ENCODE measurements around the gene EXD2.
A peak's percentile ranks its signal among the peaks of the same experiment; 100 is the strongest.

Gene EXD2

GRCh38 chr14:69152181-69152901 is 39.0 kb upstream of the EXD2 start:
- H3K4me3 ChIP-seq (ENCODE audit: low read depth, low read length) = peak overlapping the region; percentile 84
- no peak for DNase-seq (ENCODE audit: low read depth, low spot score)
- ChIA-PET CTCF (interaction anchor here (0.6 to 4.2 kb wide), 8 partner anchors 8 to 210 kb away, joined by 3 to 34 read pairs (median 6); no protein-coding TSS in a partner anchor), POLR2A (interaction anchor here (0.8 to 1.0 kb wide), 2 partner anchors 19 to 39 kb away, joined by 3 to 4 read pairs; no protein-coding TSS in a partner anchor)
- TF ChIP-seq, protein P1, sequence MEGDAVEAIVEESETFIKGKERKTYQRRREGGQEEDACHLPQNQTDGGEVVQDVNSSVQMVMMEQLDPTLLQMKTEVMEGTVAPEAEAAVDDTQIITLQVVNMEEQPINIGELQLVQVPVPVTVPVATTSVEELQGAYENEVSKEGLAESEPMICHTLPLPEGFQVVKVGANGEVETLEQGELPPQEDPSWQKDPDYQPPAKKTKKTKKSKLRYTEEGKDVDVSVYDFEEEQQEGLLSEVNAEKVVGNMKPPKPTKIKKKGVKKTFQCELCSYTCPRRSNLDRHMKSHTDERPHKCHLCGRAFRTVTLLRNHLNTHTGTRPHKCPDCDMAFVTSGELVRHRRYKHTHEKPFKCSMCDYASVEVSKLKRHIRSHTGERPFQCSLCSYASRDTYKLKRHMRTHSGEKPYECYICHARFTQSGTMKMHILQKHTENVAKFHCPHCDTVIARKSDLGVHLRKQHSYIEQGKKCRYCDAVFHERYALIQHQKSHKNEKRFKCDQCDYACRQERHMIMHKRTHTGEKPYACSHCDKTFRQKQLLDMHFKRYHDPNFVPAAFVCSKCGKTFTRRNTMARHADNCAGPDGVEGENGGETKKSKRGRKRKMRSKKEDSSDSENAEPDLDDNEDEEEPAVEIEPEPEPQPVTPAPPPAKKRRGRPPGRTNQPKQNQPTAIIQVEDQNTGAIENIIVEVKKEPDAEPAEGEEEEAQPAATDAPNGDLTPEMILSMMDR (IDR thresholded peaks at IDR 0.05; ENCODE audit: insufficient read depth, low read length, missing control alignments) = no peak

DNA sequence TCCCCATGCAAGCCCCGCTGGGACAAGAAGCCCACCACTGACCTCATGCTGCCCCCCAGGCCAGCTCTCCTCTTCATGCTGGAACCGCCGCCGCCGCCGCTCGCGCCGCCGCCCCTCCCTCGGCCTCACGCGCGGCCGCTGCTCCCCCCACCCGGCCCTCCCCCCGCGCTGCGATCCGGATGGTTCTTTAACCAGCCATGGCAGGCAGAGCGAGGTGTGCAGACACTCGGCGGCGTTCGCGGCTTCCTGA is 38.5 kb upstream of the EXD2 start, which contains the start of gene DCAF5:
DCAF5 (minus strand) TSS at position 218 of the 250 bp plus-strand sequence; CDS start at position 77, 141 bp downstream.
- ChIA-PET CTCF (interaction anchor here (1.6 to 4.2 kb wide), 5 partner anchors 9 to 209 kb away, joined by 4 to 34 read pairs (median 7); no protein-coding TSS in a partner anchor), POLR2A (interaction anchor here (0.8 to 1.0 kb wide), 2 partner anchors 20 to 39 kb away, joined by 3 to 4 read pairs; no protein-coding TSS in a partner anchor)
- DNase-seq (ENCODE audit: low read depth, low spot score) = no peak
- TF ChIP-seq, protein P1 (IDR thresholded peaks at IDR 0.05; ENCODE audit: insufficient read depth, low read length, missing control alignments) = no peak
- peak within 1 kb of the TSS; percentile 84 for H3K4me3 ChIP-seq (ENCODE audit: low read depth, low read length)

- ChIA-PET CTCF (interaction anchor here (1.2 to 4.2 kb wide), 7 partner anchors 10 to 209 kb away, joined by 3 to 34 read pairs (median 6); no protein-coding TSS in a partner anchor), POLR2A (interaction anchor here (0.8 to 1.0 kb wide), 2 partner anchors 20 to 39 kb away, joined by 3 to 4 read pairs; no protein-coding TSS in a partner anchor)
- peak overlapping the region; percentile 84 for H3K4me3 ChIP-seq (ENCODE audit: low read depth, low read length)
Measured at GRCh38 chr14:69153152-69153872, 38.0 kb upstream of the EXD2 start.

DNA sequence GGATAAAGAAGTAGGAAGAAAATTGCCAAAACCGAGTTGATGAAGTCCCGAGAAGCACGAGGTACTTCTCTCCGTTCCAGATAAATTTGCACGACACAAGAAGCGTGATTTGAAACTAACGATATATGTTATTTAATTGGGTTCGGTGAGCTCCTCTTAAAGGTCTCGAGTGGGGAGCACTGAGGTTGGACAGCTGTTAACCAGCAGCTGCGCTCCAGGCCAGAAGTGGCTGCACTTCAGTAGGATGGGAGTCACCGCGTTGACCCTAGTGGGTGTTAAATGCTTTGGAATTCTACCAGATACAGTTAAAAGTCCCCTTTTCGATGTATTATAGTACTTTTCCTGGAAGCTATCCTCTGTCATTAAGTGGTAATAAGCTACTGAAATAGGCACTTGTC is 37.4 kb upstream of the EXD2 start:
- TF ChIP-seq, protein P1 (IDR thresholded peaks at IDR 0.05; ENCODE audit: insufficient read depth, low read length, missing control alignments) = no peak
- POLR2A ChIA-PET = no interaction called here
- CTCF ChIA-PET = interaction anchor here (1.2 to 2.0 kb wide), 3 partner anchors 11 to 208 kb away, joined by 3 to 7 read pairs (median 5); no protein-coding TSS in a partner anchor
- H3K4me3 ChIP-seq (ENCODE audit: low read depth, low read length) = peak overlapping the region; percentile 84
- DNase-seq (ENCODE audit: low read depth, low spot score) = no peak

More at GRCh38 chr14:69153152-69153872, 38.0 kb upstream of the EXD2 start:
- TF ChIP-seq, protein P1 (IDR thresholded peaks at IDR 0.05; ENCODE audit: insufficient read depth, low read length, missing control alignments) = no peak
- DNase-seq (ENCODE audit: low read depth, low spot score) = peak; percentile 47

- CTCF ChIA-PET = no interaction called here
- no peak for DNase-seq (ENCODE audit: low read depth, low spot score)
Measured at GRCh38 chr14:69154779-69155178, 36.5 kb upstream of the EXD2 start.

More at GRCh38 chr14:69154779-69155178, 36.5 kb upstream of the EXD2 start:
- TF ChIP-seq, protein P1 (IDR thresholded peaks at IDR 0.05; ENCODE audit: insufficient read depth, low read length, missing control alignments) = no peak
- no peak overlapping the region for H3K4me3 ChIP-seq (ENCODE audit: low read depth, low read length)
- POLR2A ChIA-PET = no interaction called here

All from AG04449 (cell line).